Endothelial cell (in vitro differentiated cells): ENCODE data around the gene KIF6. TPM values are rescaled to one million over a fixed set of nuclear protein-coding genes. Genes with fewer than 3 reads are reported as not detected.

ENCODE experiments used
- DNase-seq: peaks from one replicate; pipeline ENCODE4 v3.0.0; 2021; ENCODE audit warnings: low spot score
- H3K27ac Mint-ChIP-seq: one replicate; pipeline ENCODE4 v1.8.0; 2021; ENCODE audit warnings: mixed read lengths, inconsistent platforms; ENCODE audit not compliant: unreplicated experiment
- H3K27me3 Mint-ChIP-seq: one replicate; pipeline ENCODE4 v1.8.0; 2021; ENCODE audit warnings: mild to moderate bottlenecking, moderate library complexity, mixed read lengths, inconsistent platforms; ENCODE audit not compliant: unreplicated experiment
- H3K36me3 Mint-ChIP-seq: one replicate; pipeline ENCODE4 v1.8.0; 2021; ENCODE audit warnings: mild to moderate bottlenecking, low read depth, mixed read lengths, inconsistent platforms; ENCODE audit not compliant: unreplicated experiment
- H3K4me1 Mint-ChIP-seq: one replicate; pipeline ENCODE4 v1.8.0; 2021; ENCODE audit warnings: mild to moderate bottlenecking, mixed read lengths, inconsistent platforms; ENCODE audit not compliant: unreplicated experiment
- H3K4me3 Mint-ChIP-seq: one replicate; pipeline ENCODE4 v1.8.0; 2021; ENCODE audit warnings: mild to moderate bottlenecking, mixed read lengths, inconsistent platforms; ENCODE audit not compliant: unreplicated experiment
- H3K9me3 Mint-ChIP-seq: one replicate; pipeline ENCODE4 v1.8.0; 2021; ENCODE audit warnings: mixed read lengths, inconsistent platforms; ENCODE audit not compliant: unreplicated experiment
- total RNA-seq: library from RNA; stranded (reverse); fragmentation: NEBNext Ultra II Directional; extraction: Animal tissue kit (Norgen Biotek cat#: 25700); gene quantifications from one replicate; pipeline ENCODE4 v1.2.1, GENCODE V29; 2021; ENCODE audit not compliant: unreplicated experiment
- TF ChIP-seq, protein P1 (sequence below): fragments of 200-600 bp; sonication (generic); IDR thresholded peaks from one replicate; pipeline ENCODE4 v1.5.0; 2021; ENCODE audit warnings: antibody characterized with exemption; ENCODE audit not compliant: unreplicated experiment

KIF6 gene
- total RNA-seq, 1 donor from 2014 or later = 0.46 TPM

- TF ChIP-seq, protein P1, sequence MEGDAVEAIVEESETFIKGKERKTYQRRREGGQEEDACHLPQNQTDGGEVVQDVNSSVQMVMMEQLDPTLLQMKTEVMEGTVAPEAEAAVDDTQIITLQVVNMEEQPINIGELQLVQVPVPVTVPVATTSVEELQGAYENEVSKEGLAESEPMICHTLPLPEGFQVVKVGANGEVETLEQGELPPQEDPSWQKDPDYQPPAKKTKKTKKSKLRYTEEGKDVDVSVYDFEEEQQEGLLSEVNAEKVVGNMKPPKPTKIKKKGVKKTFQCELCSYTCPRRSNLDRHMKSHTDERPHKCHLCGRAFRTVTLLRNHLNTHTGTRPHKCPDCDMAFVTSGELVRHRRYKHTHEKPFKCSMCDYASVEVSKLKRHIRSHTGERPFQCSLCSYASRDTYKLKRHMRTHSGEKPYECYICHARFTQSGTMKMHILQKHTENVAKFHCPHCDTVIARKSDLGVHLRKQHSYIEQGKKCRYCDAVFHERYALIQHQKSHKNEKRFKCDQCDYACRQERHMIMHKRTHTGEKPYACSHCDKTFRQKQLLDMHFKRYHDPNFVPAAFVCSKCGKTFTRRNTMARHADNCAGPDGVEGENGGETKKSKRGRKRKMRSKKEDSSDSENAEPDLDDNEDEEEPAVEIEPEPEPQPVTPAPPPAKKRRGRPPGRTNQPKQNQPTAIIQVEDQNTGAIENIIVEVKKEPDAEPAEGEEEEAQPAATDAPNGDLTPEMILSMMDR = no peak
- Mint-ChIP-seq H3K9me3 (no peaks in the 10 kb centered on the region), H3K27ac (no peak overlapping the region), H3K4me1 (no peaks in the 10 kb centered on the region), H3K27me3 (peaks cover 4% of the 10 kb centered on the region), H3K36me3 (no peaks in the 10 kb centered on the region), H3K4me3 (no peak overlapping the region)
- no peak for DNase-seq
Observed at GRCh38 chr6:39765508-39766065, 40.4 kb upstream of the KIF6 start.

- TF ChIP-seq, protein P1 = no peak
- DNase-seq = no peak
Observed at GRCh38 chr6:39760226-39760952, 35.2 kb upstream of the KIF6 start.

DNA sequence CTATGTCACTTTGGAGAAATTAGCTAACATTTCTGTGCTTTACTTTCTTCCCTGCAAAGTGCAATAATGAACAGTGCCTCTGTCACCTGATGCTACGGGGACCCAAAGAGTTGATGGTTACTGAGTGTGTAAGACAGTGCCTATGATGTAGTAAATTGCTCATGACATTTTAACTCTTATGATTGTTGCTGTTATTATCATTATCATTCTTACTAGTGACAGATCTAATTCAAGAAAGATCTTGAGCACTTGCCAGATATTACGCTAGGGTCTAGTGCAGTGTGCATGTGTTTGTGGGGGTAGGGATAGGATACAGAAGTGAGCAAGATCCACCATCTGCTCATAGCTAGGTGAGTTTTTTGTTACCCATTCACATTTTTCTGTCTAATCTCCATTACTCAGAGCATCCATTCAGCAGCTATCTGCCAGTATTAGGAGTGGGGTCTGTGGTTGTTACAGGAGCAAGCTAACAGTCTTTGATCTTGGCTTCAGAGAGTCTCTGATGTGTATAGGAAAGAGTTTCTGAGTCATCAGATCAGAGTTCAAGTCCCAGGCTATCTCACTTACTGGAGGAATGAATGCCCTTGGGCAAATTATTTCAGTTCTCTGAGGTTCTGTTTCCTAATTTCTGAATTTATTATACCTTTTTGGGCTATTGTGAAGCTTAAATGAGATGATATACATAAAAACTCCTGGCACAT, 33.8 kb upstream of the KIF6 start:
- Mint-ChIP-seq H3K27ac (no peak overlapping the region), H3K9me3 (no peaks in the 10 kb centered on the region), H3K4me1 (no peaks in the 10 kb centered on the region), H3K27me3 (no peaks in the 10 kb centered on the region), H3K4me3 (no peak overlapping the region), H3K36me3 (no peaks in the 10 kb centered on the region)
- no peak for DNase-seq
- TF ChIP-seq, protein P1 = no peak

More at GRCh38 chr6:39760226-39760952, 35.2 kb upstream of the KIF6 start:
- Mint-ChIP-seq H3K27me3 (peaks cover 4% of the 10 kb centered on the region), H3K36me3 (no peaks in the 10 kb centered on the region), H3K4me3 (no peak overlapping the region), H3K4me1 (no peaks in the 10 kb centered on the region), H3K27ac (no peak overlapping the region), H3K9me3 (no peaks in the 10 kb centered on the region)

- no peaks in the 10 kb centered on the region for H3K4me1 Mint-ChIP-seq
Observed at GRCh38 chr6:39756582-39756981, 31.4 kb upstream of the KIF6 start.

More at GRCh38 chr6:39756582-39756981, 31.4 kb upstream of the KIF6 start:
- no peak for DNase-seq
- Mint-ChIP-seq H3K9me3 (no peaks in the 10 kb centered on the region), H3K27ac (no peak overlapping the region), H3K27me3 (peaks cover 3% of the 10 kb centered on the region), H3K36me3 (no peaks in the 10 kb centered on the region), H3K4me3 (no peak overlapping the region)
- TF ChIP-seq, protein P1 = no peak
